ENCODE data around the gene PFDN4.

DNA sequence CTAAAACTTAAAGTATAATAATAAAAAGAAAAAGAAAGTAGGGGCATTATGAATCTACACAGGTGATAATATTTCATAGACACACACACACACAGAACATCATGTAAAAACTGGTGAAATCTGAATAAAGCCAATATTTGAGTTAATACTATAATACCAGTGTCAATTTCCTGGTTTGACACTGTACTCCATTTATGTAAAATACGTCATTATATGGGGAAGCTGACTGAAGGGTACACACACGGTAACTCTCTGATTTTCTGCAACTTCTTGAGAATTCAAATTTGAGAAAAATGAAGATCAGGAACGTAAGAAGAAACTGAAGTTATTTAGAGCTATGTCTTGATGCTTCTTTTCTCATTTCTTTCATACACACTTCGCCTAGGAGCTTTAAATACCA lies 36.2 kb downstream of the PFDN4 start:
- TF ChIP-seq, protein P1, sequence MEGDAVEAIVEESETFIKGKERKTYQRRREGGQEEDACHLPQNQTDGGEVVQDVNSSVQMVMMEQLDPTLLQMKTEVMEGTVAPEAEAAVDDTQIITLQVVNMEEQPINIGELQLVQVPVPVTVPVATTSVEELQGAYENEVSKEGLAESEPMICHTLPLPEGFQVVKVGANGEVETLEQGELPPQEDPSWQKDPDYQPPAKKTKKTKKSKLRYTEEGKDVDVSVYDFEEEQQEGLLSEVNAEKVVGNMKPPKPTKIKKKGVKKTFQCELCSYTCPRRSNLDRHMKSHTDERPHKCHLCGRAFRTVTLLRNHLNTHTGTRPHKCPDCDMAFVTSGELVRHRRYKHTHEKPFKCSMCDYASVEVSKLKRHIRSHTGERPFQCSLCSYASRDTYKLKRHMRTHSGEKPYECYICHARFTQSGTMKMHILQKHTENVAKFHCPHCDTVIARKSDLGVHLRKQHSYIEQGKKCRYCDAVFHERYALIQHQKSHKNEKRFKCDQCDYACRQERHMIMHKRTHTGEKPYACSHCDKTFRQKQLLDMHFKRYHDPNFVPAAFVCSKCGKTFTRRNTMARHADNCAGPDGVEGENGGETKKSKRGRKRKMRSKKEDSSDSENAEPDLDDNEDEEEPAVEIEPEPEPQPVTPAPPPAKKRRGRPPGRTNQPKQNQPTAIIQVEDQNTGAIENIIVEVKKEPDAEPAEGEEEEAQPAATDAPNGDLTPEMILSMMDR (IDR thresholded peaks at IDR 0.05; ENCODE audit: borderline replicate concordance, extremely low read depth, low read length, poor library complexity, severe bottlenecking) = no peak
- TF ChIP-seq EZH2 (IDR thresholded peaks at IDR 0.05; ENCODE audit: borderline replicate concordance, low read depth, low read length, severe bottlenecking) = no peak
